Limb (tissue), 2 donors: ENCODE measurements around the gene DHODH.
"Not testable (repeated sequence)": the region's sequence is repeated elsewhere in the genome, so short reads cannot be mapped to it uniquely, and the experiment has no call there.

Experiments used
- DNase-seq, 2 donors: peaks; one replicate each; pipeline ENCODE4 v3.0.0-alpha.2; 2016; ENCODE audit errors: extremely low spot score in 2 of 2

DHODH gene

DNA sequence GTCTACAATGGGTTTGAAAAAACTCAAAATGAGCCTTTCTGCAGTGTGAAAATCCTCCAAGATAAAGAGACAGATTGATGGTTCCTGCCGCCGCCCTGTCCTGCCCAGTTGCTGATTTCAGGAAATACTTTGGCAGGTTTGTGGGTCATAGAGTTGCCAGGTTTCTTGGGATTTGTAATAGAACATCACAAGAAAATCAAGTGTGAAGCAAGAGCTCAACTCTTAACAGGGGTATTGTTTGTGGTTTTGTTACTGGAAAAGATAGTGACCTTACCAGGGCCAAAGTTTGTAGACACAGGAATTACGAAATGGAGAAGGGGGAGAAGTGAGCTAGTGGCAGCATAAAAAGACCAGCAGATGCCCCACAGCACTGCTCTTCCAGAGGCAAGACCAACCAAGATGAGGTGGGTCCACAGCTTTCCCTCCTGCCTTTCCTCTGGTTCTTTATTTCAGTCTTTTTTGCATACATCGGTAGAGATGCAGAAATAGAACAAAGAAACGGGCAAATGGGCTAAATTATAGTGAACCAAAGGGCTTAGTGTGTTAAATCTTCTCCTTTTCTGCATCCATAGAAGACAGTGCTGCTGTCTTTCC is 45.8 kb downstream of the DHODH start, which contains the start of gene HP:
HP (plus strand) TSS at position 252 of the 594 bp plus-strand sequence; CDS start at position 400, 148 bp downstream.
- not testable (repeated sequence) for DNase-seq

DNA sequence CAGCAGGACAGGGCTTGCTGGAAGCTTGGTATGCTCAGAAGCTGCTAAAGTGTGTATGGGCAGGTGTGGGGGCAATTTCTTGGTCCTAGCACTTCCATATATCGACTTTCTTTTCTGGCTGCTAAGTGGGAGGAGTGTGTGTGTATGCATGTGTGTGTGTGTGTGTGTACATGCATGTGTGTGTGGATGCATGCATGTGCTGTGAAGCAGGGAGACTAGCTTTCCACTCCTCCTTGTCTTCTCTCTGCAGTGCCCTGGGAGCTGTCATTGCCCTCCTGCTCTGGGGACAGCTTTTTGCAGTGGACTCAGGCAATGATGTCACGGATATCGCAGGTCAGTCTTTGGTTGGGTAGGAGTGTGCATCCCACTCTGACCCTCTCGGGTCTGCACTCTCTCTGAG is 47.4 kb downstream of the DHODH start:
- DNase-seq, result no peak

- DNase-seq, result not testable (repeated sequence)
These were observed 48.8 kb downstream of the DHODH start for GRCh38 chr16:72057313-72057712.

GRCh38 chr16:72059060-72059459 is 50.5 kb downstream of the DHODH start:
- not testable (repeated sequence) for DNase-seq

DNA sequence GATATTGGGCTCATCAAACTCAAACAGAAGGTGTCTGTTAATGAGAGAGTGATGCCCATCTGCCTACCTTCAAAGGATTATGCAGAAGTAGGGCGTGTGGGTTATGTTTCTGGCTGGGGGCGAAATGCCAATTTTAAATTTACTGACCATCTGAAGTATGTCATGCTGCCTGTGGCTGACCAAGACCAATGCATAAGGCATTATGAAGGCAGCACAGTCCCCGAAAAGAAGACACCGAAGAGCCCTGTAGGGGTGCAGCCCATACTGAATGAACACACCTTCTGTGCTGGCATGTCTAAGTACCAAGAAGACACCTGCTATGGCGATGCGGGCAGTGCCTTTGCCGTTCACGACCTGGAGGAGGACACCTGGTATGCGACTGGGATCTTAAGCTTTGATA is 51.9 kb downstream of the DHODH start:
- no peak for DNase-seq

DNA sequence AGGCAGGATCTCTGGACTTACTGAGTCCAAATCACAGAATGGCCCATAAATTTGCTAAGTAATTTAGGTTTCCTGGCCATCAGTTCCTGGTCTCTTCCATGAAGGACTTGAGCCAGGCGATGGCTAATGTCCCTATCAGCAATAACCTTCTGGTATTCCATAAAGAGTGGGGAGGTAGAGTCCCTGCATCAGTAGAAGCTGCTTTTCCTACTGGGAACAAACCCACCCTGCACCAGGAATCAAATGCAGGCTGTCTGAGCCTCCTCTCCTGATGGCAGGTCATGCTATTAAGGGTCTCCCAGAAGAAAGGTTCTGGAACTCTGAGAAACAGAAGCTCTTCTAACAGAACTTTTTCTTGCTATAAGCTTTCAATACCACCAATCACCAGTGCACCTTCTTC is 53.0 kb downstream of the DHODH start:
- no peak for DNase-seq

DNA sequence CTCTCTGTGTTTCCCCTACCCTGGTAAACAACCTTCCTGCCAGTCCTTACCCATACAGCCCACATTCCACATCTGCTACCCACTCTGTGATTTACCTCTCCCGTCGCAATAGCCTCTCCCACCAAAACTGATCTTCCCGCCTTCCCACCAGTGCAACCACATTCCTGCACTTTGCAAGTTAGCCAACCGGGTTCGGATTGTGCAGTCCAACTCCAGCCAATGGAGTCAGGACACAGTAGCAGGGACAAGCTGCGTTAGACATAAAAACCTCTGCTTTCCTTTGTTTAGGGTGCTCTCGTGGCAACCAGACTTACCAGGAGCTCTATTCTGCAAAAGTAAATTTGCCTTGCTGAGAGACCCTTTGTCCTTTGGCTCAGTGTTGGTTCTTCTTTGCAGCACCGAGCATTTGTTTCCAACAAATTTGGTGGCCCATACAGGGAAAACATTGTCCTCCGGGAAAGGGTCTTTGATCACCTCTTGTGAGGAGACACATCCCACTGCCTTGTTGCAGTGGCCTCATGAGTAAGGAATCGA is 55.9 kb downstream of the DHODH start:
- no peak for DNase-seq

DNA sequence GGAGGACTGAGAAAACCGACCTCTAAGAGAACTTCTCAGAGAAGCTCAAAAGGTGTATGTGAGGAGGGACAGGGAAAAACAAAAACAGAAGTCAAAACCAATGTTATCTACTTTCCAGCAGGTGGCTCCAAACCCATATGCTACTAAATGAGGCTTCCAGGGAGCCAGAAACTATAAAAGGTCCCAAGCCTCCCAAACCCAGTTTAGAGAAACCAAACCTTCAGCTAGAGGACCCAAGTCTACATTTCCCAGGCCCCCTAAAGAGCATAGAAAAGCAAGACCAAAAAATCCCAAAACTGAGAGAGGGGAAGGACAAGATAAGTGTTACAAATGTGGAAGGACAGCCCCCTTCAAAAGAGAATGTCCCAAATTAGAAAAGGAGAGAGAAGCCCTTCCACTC is 58.2 kb downstream of the DHODH start:
- DNase-seq, result peak in 1 of 2 donors; percentile 31

GRCh38 chr16:72068930-72069329 is 60.4 kb downstream of the DHODH start:
- no peak for DNase-seq

GRCh38 chr16:72072514-72073342 is 64.2 kb downstream of the DHODH start:
- DNase-seq, result no peak

DNA sequence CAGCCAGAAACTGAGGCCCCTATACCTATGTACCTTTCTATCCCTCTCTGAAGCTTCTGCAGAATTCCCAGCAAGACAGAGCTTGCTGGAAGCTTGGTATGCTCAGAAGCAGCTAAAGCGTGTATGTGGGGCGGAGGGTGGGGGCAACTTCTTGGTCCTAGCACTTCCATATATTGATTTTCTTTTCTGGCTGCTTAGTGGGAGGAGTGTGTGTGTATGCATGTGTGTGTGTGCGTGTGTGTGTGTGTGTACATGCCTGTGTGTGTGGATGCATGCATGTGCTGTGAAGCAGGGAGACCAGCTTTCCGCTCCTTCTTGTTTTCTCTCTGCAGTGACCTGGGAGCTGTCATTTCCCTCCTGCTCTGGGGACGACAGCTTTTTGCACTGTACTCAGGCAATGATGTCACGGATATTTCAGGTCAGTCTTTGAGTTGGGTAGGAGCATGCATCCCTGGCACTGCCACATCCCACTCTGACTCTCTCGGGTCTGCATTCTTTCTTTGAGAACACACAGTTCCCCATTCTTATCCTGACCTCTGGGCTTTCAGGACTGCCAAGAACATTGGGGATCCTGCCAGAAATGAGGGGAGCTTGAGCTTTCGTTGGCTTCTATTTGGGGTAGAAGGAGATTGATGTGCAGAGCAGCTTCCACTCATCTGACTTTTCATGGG is 65.2 kb downstream of the DHODH start:
- no peak for DNase-seq

DNA sequence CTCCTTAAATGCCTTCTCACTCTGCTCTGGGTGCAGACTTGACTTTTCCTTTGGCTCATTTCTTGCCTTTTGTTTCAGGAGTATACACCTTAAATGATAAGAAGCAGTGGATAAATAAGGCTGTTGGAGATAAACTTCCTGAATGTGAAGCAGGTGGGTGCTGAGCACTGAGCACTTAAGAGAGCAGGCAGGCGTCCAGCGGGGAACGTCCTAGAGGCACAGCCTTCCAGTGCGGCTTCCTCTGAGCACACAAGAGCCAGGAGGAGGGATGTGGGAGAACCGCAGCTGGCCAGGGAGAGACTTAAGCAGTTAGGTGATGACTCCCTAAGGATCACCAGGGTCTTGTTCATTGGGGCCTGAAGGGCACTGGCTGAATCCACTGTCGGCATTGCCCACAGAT is 66.5 kb downstream of the DHODH start:
- DNase-seq, result not testable (repeated sequence)
